Activated CD8-positive, alpha-beta memory T cell treated with anti-CD3 and anti-CD28 coated beads for 4 hours (primary cell): ENCODE data around the gene SLC37A1.

Experiments
- DNase-seq, 2 donors: peaks; one replicate each; pipeline ENCODE4 v3.0.0-alpha.2; 2020; ENCODE audit warnings: low read depth in 2 of 2

Gene SLC37A1

GRCh38 chr21:42562816-42563215, 49.2 kb downstream of the SLC37A1 start:
- DNase-seq = no peak

- no peak for DNase-seq
Observed at GRCh38 chr21:42563261-42563660, 49.6 kb downstream of the SLC37A1 start.

- DNase-seq = no peak
Observed at GRCh38 chr21:42563686-42564085, 50.0 kb downstream of the SLC37A1 start.

GRCh38 chr21:42564561-42564971, 50.9 kb downstream of the SLC37A1 start:
- DNase-seq = no peak

GRCh38 chr21:42565206-42565810, 51.7 kb downstream of the SLC37A1 start:
- DNase-seq = no peak

- no peak for DNase-seq
Observed at GRCh38 chr21:42565886-42566523, 52.4 kb downstream of the SLC37A1 start.

- DNase-seq = no peak
Observed at GRCh38 chr21:42566524-42567213, 53.0 kb downstream of the SLC37A1 start.

GRCh38 chr21:42567214-42567555, 53.5 kb downstream of the SLC37A1 start:
- no peak for DNase-seq

- no peak for DNase-seq
Observed at GRCh38 chr21:42567861-42568260, 54.2 kb downstream of the SLC37A1 start.

- DNase-seq = no peak
Observed at GRCh38 chr21:42568376-42568775, 54.7 kb downstream of the SLC37A1 start.

GRCh38 chr21:42568866-42569731, 55.4 kb downstream of the SLC37A1 start:
- DNase-seq = no peak

- no peak for DNase-seq
Observed at GRCh38 chr21:42569732-42570301, 56.2 kb downstream of the SLC37A1 start.

- no peak for DNase-seq
Observed at GRCh38 chr21:42570362-42570761, 56.7 kb downstream of the SLC37A1 start.

- DNase-seq = no peak
Observed at GRCh38 chr21:42570841-42571387, 57.3 kb downstream of the SLC37A1 start.

- no peak for DNase-seq
Observed at GRCh38 chr21:42571391-42572150, 57.9 kb downstream of the SLC37A1 start.

GRCh38 chr21:42572906-42573495, 59.3 kb downstream of the SLC37A1 start:
- no peak for DNase-seq

- no peak for DNase-seq
Observed at GRCh38 chr21:42574234-42575027, 60.8 kb downstream of the SLC37A1 start.

- DNase-seq = no peak
Observed at GRCh38 chr21:42575111-42575510, 61.5 kb downstream of the SLC37A1 start.

GRCh38 chr21:42576639-42577038, 63.0 kb downstream of the SLC37A1 start:
- no peak for DNase-seq

- no peak for DNase-seq
Observed at GRCh38 chr21:42578034-42578433, 64.4 kb downstream of the SLC37A1 start.
